Hypothalamus (tissue), 51 donors: ENCODE data around the gene CDH24.
A peak's percentile ranks its signal among the peaks of the same experiment; 100 is the strongest.

Experiments used
- DNase-seq, 51 donors: peaks; one replicate each; lab custom pipeline; 2025; lab: John Stamatoyannopoulos, UW

The CDH24 gene

GRCh38 chr14:23047751-23048693 is 9.3 kb downstream of the CDH24 start:
- DNase-seq, result no peak

DNA sequence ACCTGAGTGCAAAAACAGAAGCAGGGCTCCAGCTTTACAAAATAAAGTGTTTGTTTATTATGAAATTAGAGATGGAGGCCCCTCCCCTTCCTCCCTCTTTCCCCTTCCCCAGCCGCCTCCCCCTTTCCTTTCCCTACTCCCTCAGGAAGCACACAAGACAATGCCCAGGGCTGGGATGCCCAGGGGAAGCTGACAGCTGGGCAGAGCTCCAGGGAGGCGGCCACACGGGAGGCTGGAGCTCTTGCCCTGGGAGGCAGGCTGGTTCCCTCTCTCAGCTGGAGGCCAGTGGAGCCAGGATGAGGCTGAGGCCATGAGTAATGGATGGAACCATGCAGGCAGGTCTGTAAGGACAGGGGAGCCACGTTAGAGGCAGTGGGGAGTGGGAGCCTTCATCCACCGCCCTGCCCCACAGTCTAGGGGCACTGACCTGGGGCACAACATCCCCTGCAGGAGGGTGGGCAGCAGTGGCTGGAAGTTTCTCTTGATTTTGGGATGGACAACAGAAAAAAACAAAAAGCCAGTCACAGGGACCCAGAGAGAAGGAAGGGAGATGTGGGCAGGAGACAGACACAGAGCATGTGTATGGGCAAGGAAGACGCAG is 10.2 kb downstream of the CDH24 start:
- no peak for DNase-seq

DNA sequence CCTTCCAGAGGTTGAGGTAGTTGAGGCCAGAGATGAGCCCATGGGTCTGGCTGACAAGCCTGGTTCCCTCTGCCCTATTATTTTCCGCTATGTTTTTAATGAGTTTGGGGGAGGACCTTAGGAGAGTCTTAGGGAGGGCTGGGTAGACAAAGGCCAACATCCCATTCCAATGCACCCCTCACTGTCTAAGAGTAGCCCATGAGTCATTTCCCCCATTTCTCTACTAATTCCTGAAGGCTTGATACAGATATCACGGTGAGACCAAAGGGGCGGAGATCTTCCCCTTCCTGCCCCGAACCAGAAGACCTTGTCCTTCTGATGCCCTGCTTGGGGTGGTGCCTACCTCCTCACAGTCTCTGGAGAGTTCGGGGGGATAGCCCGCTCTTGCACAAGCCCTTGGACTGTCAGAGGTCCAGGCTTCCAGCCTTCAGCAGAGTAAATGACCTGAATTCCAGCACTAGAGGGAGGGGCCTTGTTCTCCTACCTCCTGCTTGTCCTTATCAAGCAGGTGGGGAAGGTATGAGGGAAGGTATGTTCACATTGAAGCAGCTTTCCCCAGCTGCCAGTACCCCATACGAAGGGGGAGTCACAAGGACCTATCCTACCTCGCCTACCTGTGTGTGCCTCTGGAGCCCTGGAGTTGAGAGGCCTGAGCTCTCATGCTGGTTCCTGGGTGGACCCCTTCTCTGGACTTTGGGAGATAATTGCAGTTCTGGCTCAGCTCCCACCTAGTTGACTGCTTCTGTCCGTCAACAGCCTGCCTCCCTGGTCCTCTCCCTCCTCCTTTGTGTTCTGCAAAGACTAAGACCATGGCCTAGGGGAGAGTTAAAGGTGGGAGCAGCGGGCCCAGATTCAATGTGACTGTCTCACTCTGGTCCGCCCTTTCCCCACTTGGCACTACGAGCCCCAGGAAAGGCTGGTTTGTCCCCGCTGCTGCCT is 11.6 kb downstream of the CDH24 start:
- no peak for DNase-seq

- DNase-seq, result no peak
These were observed 12.5 kb downstream of the CDH24 start for GRCh38 chr14:23044840-23045239.

DNA sequence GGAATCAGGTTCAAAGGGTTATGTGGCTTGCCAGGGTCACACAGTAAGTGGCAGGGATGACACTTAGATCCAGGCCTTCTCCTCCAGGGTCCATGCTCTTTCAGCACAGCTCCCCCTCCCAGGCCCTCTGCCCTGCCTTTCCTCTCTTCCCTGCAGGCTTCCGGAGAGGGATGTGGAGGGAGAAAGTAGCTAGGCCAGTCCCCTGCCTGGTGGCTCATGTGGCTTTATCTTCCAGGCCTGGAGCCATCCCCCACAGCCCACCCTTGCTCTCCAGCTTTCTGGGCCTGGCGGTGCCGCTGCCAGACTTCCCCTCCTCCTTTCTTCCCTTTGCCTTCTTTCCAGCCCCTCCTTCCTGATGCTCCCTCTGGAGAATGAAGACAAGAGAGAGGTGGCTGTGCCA is 13.6 kb downstream of the CDH24 start:
- no peak for DNase-seq

GRCh38 chr14:23043145-23043544 is 14.2 kb downstream of the CDH24 start:
- DNase-seq, result no peak

DNA sequence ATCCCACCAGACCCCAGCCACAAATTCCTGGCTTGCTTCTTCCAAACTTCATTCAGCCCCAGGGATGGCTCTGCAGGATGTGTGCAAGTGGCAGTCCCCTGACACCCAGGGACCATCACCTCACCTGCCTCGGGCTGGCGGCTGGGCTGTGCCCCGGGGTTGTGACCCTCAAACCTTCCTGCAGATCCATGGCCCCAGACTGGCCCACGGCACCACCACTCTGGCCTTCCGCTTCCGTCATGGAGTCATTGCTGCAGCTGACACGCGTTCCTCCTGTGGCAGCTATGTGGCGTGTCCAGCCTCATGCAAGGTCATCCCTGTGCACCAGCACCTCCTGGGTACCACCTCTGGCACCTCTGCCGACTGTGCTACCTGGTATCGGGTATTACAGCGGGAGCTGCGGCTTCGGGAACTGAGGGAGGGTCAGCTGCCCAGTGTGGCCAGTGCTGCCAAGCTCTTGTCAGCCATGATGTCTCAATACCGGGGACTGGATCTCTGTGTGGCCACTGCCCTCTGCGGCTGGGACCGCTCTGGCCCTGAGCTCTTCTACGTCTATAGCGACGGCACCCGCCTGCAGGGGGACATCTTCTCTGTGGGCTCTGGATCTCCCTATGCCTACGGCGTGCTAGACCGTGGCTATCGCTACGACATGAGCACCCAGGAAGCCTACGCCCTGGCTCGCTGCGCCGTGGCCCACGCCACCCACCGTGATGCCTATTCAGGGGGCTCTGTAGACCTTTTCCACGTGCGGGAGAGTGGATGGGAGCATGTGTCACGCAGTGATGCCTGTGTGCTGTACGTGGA is 15.0 kb downstream of the CDH24 start, which contains the start of gene PSMB11:
Gene PSMB11 (plus strand): TSS at position 51 of the 804 bp plus-strand sequence. CDS start 14 bp downstream, at position 65.
- DNase-seq, result no peak

DNA sequence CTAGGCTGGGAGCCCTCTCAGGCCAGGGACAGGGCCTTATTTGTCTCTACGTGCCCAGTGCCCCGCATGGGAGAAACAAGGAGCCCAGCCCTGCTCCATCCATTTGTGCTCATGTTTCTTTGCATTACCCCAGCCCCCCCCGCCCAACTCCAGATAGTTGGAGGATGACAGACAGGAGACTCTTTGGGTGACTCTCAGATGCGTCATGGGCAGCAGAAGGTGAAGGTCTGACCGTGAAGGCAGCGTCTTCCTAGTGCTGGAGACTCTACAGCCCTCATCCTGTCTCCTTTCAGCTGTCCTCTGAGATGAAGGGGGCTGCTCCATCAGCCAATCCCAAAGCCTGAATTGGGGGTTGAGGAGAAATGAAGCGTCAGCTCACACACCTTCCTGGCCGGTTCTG is 15.6 kb downstream of the CDH24 start:
- no peak for DNase-seq

DNA sequence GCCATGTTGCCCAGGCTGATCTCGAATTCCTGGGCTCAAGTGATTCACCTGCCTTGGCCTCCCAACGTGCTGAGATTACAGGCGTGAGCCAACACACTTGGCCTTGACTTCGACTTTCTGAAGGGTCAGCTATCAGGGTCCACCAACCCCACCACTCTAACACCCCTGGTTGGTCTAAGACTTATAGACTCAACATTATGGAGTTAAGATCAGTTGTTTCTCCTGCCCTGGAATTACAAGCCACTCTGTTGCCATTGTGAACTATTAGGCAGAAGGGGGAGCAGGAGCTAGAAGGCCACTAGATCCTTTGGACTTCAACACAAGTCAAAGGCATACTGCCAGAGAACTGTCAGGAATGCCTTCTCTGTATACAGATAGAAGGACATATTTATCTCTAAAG is 17.2 kb downstream of the CDH24 start:
- DNase-seq, result no peak

- no peak for DNase-seq
These were observed 21.8 kb downstream of the CDH24 start for GRCh38 chr14:23035303-23036144.

- DNase-seq, result no peak
These were observed 22.6 kb downstream of the CDH24 start, which contains the start of gene PSMB5 for GRCh38 chr14:23034498-23035302. Gene PSMB5 (minus strand): TSS chr14:23034900. CDS start chr14:23034881, 19 bp downstream.

DNA sequence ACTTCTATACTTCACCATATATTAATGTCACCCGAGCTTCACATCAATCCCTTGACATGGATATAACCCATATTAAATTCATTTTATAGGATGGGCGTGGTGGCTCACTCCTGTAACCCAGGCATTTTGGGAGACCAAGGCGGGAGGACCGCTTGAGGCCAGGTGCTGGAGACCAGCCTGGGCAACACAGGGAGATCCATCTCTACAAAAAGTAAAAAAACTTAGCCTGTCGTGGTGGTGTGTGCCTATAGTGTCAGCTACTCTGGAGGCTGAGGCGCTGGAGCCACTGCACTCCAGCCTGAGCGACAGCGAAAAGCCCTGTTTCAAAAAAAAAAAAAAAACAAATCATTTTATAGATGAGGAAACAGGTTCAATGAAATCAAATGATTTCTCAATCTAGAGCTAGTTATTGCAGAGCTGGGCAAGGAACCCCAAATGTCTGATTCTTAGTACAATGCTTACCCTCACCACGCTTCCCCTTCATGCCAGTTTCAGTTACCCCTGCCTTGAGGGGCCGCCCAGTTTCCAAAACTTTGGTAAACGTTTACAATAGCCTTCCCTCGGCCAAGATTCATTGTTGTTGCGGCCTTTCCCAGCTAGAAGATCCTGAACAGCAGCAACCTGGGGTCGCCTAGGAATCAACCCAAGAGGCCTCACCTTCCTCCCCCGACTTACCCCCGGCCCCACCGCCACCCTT is 23.4 kb downstream of the CDH24 start:
- no peak for DNase-seq

DNA sequence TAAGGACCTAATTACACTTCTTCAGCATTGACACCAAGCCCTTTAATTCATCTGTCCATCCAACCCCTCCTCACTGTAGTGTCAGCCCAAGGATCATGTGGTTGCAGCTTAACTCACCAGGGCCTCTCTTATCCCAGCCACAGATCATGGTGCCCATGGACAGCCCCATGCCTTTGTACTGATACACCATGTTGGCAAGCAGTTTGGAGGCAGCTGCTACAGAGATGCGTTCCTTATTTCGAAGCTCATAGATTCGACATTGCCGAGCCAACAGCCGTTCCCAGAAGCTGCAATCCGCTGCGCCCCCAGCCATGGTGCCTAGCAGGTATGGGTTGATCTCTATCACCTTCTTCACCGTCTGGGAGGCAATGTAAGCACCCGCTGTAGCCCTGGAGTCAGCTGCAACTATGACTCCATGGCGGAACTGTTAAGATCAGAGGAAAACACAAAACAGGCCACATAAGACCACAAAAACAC is 24.0 kb downstream of the CDH24 start:
- DNase-seq, result no peak

- no peak for DNase-seq
These were observed 26.4 kb downstream of the CDH24 start for GRCh38 chr14:23030936-23031335.

GRCh38 chr14:23028799-23029198 is 28.5 kb downstream of the CDH24 start:
- DNase-seq, result peak in 1 of 51 donors; percentile 6

DNA sequence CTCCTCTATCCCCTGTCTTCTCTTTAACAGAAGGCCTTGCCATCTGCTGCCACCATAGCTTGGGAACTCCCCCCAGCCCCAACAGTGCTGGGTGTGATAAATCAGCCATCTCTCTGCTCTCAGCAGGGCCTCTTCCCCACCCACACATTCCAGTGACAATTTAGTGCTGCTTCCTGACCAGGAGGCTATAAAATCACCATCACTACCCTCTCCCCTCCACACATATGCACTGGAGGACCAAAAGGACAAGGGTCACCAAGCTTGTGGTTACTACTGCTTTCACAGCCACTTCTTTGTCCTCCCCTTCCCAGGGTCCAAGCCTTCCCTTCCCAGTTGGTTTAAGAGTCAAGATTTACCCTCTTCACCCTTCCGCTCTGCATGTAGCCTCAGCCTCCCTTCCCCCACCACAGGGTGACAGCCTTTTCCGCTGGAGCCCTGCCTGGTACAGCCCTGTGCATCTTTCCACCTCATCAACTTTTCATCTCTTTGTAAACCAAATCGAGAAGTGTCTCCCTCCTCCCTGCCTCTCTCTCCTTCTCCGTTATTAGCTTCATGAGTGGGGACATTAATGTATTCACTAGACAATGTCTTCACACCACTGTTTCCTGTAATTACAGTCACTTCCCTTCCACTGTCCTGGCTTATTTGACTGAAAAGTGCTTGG is 32.0 kb downstream of the CDH24 start:
- DNase-seq, result no peak

DNA sequence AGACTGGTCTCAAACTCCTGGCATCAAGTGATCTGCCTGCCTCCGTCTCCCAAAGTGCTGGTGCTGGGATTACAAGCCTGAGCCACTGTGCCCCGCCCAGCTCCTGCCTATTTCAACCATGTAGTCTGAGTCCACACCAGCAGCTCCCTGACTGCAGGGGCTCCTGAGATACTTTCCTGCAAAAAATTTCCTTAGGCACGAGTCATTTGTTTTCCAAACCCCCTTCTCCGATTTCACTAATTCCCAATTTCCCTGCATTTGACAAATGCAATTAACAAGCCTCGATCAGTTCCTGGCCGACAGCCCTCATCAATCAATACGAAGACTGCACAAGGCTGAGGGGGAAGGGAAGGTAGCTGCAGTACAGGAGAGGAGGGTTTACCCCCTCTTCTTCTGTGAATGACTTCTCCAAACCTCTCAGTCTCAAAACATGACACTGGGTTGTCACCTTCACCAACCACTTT is 32.7 kb downstream of the CDH24 start:
- DNase-seq, result no peak
